ENCODE results near the gene MFAP3.

- no peak for TF ChIP-seq POLR2A (IDR thresholded peaks at IDR 0.05)
- no peak for TF ChIP-seq POLR2AphosphoS5 (IDR thresholded peaks at IDR 0.05)
- no peak for TF ChIP-seq CTCF (IDR thresholded peaks at IDR 0.05)
Measured at GRCh38 chr5:154044099-154044498, 5.3 kb downstream of the MFAP3 start.
